ENCODE measurements around the gene ARL6IP6. TPM values are rescaled to one million over a fixed set of nuclear protein-coding genes. Genes with fewer than 3 reads are reported as not detected.

The ARL6IP6 gene
- total RNA-seq, 1 donor from 2014 or later, result 18.1 TPM

GRCh38 chr2:152759290-152760072 lies 41.1 kb downstream of the ARL6IP6 start:
- Mint-ChIP-seq H3K27me3 (ENCODE audit: low read depth, unreplicated experiment) (no peaks in the 10 kb centered on the region), H3K4me3 (ENCODE audit: unreplicated experiment) (no peak overlapping the region), H3K27ac (ENCODE audit: unreplicated experiment) (no peak overlapping the region), H3K4me1 (ENCODE audit: low read depth, unreplicated experiment) (peaks cover 6% of the 10 kb centered on the region), H3K9me3 (ENCODE audit: unreplicated experiment) (no peaks in the 10 kb centered on the region), H3K36me3 (ENCODE audit: low read depth, unreplicated experiment) (peaks cover 4% of the 10 kb centered on the region)
- no peak for DNase-seq (ENCODE audit: low read depth)
- Histone ChIP-seq H3K4me2 (ENCODE audit: low read length) (no peak overlapping the region), H3K36me3 (ENCODE audit: insufficient read depth, low read length) (peaks cover 4% of the 10 kb centered on the region), H3K4me1 (ENCODE audit: insufficient read depth, low read length) (peaks cover 9% of the 10 kb centered on the region), H3K27ac (ENCODE audit: low read depth, low read length) (no peak overlapping the region), H3K9ac (ENCODE audit: low read length) (no peak overlapping the region), H4K20me1 (ENCODE audit: insufficient read depth, low read length) (no peaks in the 10 kb centered on the region), H3K79me2 (ENCODE audit: insufficient read depth, low read length) (no peaks in the 10 kb centered on the region), H3K27me3 (ENCODE audit: insufficient read depth, low read length) (no peaks in the 10 kb centered on the region), H2AFZ (ENCODE audit: low read depth, low read length) (no peak overlapping the region), H3K4me3 (ENCODE audit: insufficient read depth, low read depth, low read length) (no peak overlapping the region), H3K9me3 (ENCODE audit: insufficient read depth, low read depth, low read length) (no peaks in the 10 kb centered on the region)
- no peak for FAIRE-seq
- no peak for TF ChIP-seq CTCF (IDR thresholded peaks at IDR 0.05; ENCODE audit: insufficient read depth, low read depth, low read length)
- TF ChIP-seq EZH2 (IDR thresholded peaks at IDR 0.05; ENCODE audit: insufficient read depth, low read length), result no peak

- Histone ChIP-seq H3K4me1 (ENCODE audit: insufficient read depth, low read length) (peaks cover 9% of the 10 kb centered on the region), H3K9me3 (ENCODE audit: insufficient read depth, low read depth, low read length) (no peaks in the 10 kb centered on the region), H3K79me2 (ENCODE audit: insufficient read depth, low read length) (no peaks in the 10 kb centered on the region), H3K27ac (ENCODE audit: low read depth, low read length) (peak overlapping the region; percentile 37), H3K36me3 (ENCODE audit: insufficient read depth, low read length) (peaks cover 4% of the 10 kb centered on the region), H2AFZ (ENCODE audit: low read depth, low read length) (no peak overlapping the region), H3K4me3 (ENCODE audit: insufficient read depth, low read depth, low read length) (no peak overlapping the region), H3K9ac (ENCODE audit: low read length) (no peak overlapping the region), H3K4me2 (ENCODE audit: low read length) (peak overlapping the region; percentile 2), H3K27me3 (ENCODE audit: insufficient read depth, low read length) (no peaks in the 10 kb centered on the region), H4K20me1 (ENCODE audit: insufficient read depth, low read length) (no peaks in the 10 kb centered on the region)
- peak; percentile 74 for DNase-seq (ENCODE audit: low read depth)
- Mint-ChIP-seq H3K36me3 (ENCODE audit: low read depth, unreplicated experiment) (peaks cover 4% of the 10 kb centered on the region), H3K4me3 (ENCODE audit: unreplicated experiment) (no peak overlapping the region), H3K9me3 (ENCODE audit: unreplicated experiment) (no peaks in the 10 kb centered on the region), H3K27ac (ENCODE audit: unreplicated experiment) (no peak overlapping the region), H3K4me1 (ENCODE audit: low read depth, unreplicated experiment) (peaks cover 3% of the 10 kb centered on the region), H3K27me3 (ENCODE audit: low read depth, unreplicated experiment) (no peaks in the 10 kb centered on the region)
- no peak for FAIRE-seq
- TF ChIP-seq CTCF (IDR thresholded peaks at IDR 0.05; ENCODE audit: insufficient read depth, low read depth, low read length), result no peak
- TF ChIP-seq EZH2 (IDR thresholded peaks at IDR 0.05; ENCODE audit: insufficient read depth, low read length), result no peak
Measured at GRCh38 chr2:152761214-152761613, 42.8 kb downstream of the ARL6IP6 start.

GRCh38 chr2:152762202-152762601 lies 43.8 kb downstream of the ARL6IP6 start:
- FAIRE-seq, result peak; percentile 80
- peak overlapping the region; percentile 42 for H3K4me2 ChIP-seq (ENCODE audit: low read length)

More at GRCh38 chr2:152762202-152762601, 43.8 kb downstream of the ARL6IP6 start:
- Histone ChIP-seq H3K27ac (ENCODE audit: low read depth, low read length) (peak overlapping the region; percentile 46), H3K36me3 (ENCODE audit: insufficient read depth, low read length) (no peaks in the 10 kb centered on the region), H3K79me2 (ENCODE audit: insufficient read depth, low read length) (no peaks in the 10 kb centered on the region), H4K20me1 (ENCODE audit: insufficient read depth, low read length) (no peaks in the 10 kb centered on the region), H3K9me3 (ENCODE audit: insufficient read depth, low read depth, low read length) (no peaks in the 10 kb centered on the region), H3K9ac (ENCODE audit: low read length) (no peak overlapping the region), H3K4me1 (ENCODE audit: insufficient read depth, low read length) (peaks cover 9% of the 10 kb centered on the region), H3K27me3 (ENCODE audit: insufficient read depth, low read length) (no peaks in the 10 kb centered on the region), H3K4me3 (ENCODE audit: insufficient read depth, low read depth, low read length) (no peak overlapping the region), H2AFZ (ENCODE audit: low read depth, low read length) (no peak overlapping the region)
- Mint-ChIP-seq H3K4me1 (ENCODE audit: low read depth, unreplicated experiment) (peaks cover 3% of the 10 kb centered on the region), H3K4me3 (ENCODE audit: unreplicated experiment) (no peak overlapping the region), H3K27ac (ENCODE audit: unreplicated experiment) (no peak overlapping the region), H3K27me3 (ENCODE audit: low read depth, unreplicated experiment) (no peaks in the 10 kb centered on the region), H3K36me3 (ENCODE audit: low read depth, unreplicated experiment) (peaks cover 4% of the 10 kb centered on the region), H3K9me3 (ENCODE audit: unreplicated experiment) (no peaks in the 10 kb centered on the region)
- TF ChIP-seq CTCF (IDR thresholded peaks at IDR 0.05; ENCODE audit: insufficient read depth, low read depth, low read length), result no peak
- no peak for TF ChIP-seq EZH2 (IDR thresholded peaks at IDR 0.05; ENCODE audit: insufficient read depth, low read length)
- DNase-seq (ENCODE audit: low read depth), result peak; percentile 98
